Effector CD8-positive, alpha-beta T cell (primary cell): ENCODE measurements around the gene PADI4.
"Not testable (repeated sequence)": the region's sequence is repeated elsewhere in the genome, so short reads cannot be mapped to it uniquely, and the experiment has no call there.

Experiments used
- DNase-seq: peaks from one replicate; lab custom pipeline; 2025; lab: John Stamatoyannopoulos, UW

PADI4 gene

DNA sequence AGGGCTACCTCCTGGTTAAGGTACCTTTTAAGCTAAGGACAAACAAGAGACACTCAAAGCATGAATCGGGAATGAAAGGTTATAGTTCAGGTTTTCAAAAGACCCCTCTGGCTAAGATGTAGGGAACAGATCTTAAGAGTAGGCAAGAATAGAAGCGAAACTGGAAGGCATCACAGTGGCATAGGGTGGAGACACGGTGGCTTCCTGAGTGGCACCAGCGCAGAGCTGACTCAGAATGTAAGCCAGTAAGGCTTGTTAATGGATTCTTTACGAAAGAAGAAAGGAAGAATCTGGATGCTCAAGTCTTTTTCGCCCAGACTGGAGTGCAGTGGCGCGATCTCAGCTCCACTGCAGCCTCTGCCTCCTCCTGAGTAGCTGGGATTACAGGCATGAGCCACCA, 85.2 kb downstream of the PADI4 start:
- DNase-seq, result no peak

DNA sequence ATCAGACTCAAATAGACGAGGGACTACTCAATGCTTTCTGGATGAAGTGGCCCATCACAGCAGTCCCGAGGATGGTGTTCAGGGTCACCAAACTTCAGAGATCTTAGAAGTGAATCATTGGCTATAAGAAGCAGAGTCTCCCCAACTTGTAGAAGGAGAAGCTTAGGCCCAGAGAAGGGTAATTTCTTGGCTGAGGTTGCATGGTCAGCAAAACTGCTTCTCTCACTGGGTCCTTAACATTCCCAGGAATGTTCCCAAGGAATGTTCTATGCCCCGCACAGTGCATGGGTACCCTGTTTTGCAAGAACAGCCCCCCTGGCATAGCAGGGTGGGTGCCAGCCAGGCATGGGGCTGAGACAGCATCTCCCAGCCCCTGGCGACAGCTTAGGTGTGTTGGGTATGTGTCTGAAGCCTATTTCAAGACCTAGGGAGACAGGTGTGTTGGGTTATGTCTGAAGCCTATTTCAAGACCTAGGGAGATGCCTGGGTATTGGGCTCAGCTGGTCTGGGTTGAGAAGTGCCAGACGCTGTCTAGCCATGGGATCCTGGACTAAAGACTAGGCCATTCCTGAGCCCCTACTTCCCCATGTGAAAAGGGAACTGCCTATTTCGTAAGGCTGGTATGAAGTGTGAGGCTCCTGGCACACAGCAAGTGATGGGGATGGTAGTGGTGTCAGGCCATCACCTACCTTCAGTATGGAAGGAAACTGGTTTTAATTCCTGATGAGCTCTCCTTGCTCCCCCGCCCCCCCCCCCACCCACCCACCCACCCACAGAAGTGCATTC, 90.1 kb downstream of the PADI4 start:
- no peak for DNase-seq

DNA sequence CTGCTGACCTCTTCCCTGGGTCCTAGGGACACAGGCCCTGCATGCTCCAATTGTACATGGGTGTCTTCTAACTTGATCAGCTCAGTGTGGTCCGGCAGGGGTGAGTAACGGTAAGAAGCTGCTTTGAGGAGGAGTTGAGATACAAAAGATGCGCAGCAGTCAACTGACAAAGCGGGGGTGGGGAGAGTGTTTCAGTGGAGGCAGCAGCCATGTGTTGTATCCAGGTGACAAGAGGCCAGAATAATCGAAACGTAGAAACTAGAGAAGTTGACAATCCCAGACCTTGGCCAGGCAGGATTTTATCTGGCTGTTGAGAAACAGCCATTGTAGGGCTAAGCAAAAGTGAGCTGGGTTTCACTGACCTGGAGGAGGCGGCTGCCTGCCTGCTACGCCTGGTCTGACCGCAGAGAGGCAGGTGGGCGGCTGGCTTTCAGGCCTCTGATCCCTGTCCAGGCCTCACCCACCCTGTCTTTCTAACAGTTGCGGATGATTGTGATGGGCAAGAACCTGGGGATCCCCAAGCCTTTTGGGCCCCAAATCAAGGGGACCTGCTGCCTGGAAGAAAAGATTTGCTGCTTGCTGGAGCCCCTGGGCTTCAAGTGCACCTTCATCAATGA, 92.8 kb downstream of the PADI4 start:
- DNase-seq, result no peak

DNA sequence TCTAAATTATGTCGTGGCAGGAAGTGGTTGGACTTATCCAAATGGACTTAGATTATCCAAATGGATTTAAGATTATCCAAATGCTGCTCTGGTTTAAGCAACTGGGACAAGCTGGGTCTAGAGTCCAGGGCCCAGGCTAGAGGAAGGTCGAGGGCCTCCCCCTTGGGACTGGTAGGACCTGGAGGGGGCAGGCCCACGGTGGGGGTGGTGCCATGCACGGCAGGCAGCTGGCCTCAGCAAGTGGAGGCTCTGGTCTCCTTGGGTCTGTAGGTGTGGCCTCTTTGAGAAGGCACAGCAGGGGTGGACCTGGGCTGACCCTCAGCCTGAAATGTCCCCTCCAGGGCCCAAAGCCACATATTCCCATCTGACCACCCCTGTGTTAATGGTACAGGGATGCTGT, 93.8 kb downstream of the PADI4 start:
- DNase-seq, result no peak

DNA sequence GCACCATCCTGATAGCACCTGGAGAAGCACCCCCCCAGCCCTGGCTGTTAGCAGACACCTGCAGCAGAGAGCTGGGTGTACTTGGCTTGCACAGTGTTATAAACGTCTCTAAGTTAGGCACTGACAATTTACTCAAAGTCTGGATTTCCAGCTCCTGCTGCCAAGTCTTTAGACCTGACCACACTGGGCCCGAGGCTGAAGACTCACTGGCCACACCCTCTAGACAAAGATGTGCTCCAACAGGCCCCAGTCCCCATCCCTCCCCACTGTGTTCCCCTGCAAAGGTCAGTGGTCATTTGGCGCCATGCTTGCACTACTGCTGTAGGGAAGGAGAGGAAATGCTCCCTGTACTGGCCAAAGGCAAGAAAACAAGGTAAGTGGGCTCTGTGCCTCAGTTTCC, 95.1 kb downstream of the PADI4 start:
- DNase-seq, result no peak

DNA sequence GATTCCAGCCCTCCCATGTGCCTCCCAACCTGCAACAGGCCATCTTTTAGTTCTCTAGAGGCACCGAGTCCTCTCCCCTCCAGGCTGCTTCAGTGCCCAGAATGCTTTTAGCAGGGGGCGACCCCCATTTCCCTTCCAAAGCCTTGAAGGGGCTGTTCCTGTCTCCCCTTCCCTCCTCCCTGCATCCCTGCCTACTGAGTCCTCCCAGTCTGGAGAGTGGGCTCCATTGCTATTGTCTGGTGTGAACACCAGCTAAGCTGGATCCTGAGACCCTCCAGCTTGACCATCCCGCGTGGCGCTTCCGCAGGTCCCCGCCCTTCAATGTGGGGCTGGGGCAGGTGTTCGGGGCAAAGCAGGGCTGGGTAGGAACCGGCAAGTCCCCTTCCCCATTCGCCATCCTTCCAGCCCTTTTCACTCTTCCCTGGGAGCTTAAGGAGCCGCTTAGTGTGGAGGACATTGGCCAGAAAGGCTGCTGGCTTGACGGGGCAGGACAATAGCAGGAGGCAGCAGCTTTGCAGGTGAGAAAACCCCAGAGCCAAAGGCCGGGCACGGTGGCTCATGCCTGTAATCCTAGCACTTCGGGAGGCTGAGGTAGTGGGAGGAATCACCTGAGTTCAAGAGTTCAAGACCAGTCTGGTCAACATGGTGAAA, 96.2 kb downstream of the PADI4 start:
- no peak for DNase-seq

DNA sequence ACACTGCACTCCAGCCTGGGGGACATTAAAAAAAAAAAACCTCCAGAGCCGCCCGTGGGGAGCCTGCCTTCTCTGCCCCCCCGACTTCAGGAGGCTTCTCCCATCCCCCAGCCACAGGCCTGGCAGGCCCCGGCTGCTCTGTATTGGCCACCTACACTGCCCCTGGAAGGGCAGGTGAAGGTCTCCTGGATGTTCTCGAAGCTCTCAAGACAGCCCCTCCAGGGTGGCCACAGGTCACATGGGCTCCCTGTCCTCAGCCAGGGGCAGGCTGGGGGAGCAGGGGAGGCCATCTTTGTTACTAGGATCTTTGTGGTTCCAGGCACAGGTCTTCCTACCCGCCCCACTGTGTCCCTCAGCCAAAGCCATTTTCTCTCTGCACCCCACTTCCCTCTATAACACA, 96.8 kb downstream of the PADI4 start:
- no peak for DNase-seq

DNA sequence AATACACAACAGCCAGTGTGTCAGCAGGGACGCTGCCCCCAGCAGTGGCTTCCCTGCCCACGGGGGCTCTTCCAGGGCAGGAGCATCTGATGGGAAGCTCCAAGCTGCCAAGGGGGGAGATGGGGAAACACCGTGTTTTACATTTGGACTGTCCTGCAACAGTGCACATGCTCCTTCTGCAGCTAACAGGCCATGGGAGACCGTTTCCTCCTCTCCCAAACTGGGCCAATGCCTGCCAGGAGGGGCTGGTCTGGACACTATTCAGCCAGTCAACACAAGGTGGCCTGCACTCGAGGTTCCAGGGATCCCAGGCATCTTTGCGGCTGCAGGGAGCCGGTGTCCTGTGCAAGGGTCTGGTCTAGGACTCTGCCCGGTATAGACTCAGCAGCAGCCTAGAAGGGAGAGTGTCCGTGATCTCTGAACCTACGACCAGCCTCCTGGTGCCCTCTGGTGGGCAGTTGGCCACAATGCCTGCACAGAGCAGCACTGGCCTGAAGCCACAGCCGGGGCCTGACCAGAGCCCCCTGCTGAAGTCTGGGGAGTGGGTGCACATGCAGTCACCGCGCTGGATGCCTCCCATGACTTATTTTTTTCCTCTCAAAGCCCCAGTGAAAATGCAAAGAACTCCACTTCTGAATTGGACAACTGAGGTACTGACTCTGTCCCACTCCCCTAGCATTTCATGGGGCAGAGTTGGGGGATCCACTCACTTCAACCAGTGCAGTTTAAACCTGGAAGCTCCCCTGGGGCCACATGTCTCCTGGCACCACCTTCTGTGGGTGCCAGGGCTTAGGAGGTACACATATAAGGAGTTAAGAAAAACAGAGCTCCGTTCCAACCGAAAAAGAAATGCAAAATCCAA, 98.1 kb downstream of the PADI4 start:
- DNase-seq, result peak; percentile 15

DNA sequence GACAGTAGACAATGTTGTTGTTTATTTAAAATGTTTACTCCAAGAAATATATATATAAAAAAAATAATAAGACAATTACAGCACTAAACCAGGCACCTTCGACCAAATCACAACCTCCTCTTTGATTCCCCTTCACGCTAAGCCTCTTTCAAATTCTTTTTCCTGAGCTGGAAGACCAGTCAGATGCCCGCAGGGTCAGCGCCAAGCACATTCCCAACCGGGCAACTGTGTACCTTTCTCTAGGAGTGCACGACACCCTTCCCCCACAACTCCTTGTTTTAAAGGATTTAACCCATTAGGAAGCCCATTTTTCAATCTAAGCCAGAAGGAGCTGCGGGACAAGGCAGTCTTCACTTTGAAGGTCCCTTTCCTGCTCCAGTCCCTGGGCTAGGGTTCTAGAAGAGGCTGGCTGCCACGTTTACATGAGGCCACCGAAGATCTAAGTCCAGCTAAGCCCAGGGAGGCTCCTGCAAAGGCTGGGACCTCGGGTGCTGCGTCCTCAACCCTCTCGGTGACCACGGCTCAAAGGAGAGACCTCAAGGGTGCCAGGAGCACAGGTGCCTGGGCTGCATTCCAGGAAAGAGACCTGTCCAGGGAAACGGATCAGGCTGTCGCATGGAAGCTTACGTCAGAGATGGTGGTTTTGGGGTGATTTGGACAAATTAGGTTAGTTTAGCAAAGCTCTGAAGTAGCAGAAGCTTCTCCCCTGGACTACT, 98.9 kb downstream of the PADI4 start:
- DNase-seq, result not testable (repeated sequence)

DNA sequence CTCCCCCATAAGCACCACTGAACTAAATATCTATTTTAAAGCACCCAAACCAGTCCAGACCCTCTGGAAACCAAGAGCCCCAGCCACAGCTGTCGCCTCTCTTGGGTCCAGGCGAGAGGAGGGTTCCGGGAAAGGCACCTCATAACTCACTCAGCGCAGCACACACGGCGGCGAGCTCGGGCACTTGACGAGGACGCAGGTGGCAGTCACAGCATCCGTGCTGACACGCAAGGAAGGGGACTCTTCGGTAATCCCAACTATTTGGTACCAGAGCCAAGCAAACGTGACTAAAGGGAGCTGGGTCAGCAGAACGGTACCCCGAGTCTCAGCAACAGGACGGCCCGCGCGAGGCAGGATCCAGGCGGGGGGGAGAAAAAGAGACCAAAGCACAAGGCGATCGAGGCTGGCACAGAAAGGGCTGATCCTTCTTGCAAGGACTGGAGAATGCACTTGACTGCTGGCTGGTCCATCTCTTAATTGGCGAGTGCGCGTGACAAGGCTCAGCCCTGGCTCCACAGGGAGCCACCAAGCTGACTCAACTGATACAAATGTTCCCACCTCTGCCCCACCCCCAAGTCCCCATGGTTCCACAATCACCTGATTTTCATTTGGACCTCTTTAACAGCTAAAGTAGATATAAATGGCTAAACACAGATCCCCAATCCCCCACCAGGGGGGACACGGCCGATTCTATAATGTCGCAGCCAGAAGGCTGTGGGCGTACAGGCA, 100.0 kb downstream of the PADI4 start:
- DNase-seq, result not testable (repeated sequence)

DNA sequence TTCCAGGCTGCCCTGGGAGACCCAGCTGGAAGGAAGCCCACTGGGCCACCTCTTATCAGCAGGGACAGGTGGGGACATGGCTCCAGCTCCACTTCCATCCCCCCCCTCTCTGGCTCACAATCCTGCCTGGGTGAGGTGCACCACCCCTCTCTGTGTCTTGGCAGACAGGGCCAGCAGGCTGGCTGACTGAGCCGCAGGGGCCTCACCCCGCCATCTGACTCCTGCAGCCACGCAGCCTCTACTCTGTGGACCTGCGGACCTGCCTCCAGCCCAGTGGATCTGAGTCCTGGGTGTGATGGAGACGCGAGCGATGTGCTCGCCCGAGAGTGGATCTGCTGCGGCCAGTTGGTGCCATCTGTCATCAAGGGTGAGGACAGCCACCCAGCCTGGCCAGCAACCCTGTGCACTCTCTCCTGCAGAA, 101.4 kb downstream of the PADI4 start:
- no peak for DNase-seq

DNA sequence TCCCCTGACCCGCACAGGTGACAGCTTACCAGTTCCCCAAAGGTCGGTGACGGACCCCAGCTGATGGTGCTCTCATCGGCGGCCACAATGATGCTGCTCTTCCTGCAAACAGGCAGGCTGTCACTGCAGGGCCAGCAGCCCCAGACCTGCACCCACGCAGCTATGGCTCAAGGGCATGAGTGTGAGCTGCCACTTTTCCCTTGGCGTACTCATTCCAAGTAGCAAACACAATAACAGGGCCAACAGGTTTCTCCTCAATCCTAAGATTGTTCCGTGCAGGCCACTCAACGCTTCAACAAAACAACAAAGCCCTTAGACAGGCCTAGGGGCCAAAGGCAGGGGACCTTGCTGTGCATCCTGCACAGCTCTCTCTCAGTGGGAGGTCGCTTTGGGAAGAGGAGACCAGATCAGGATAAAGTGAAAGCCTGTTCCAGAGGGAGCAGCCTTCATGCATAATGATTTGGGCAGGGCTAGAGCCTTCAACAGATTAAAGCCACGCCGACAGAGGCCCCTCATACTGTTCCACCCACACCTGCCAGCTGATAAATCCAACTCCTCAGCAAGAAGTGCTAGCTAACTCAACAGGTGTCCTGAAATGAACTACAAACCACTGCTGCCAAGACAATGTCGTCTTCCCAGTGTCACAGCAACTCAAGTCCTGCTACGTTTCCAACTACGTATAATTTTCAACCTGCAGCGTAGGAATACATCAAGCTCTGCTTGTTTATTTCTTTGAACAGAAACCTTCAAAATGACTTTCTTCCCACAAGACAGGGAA, 104.3 kb downstream of the PADI4 start:
- DNase-seq, result no peak
